Measurements from ENCODE around the gene TACC3. TPM values are rescaled to one million over a fixed set of nuclear protein-coding genes. Genes with fewer than 3 reads are reported as not detected.

Gene TACC3
- total RNA-seq, 4 donors from 2014 or later: 4.8 to 10.3 (median 5.1) TPM

DNA sequence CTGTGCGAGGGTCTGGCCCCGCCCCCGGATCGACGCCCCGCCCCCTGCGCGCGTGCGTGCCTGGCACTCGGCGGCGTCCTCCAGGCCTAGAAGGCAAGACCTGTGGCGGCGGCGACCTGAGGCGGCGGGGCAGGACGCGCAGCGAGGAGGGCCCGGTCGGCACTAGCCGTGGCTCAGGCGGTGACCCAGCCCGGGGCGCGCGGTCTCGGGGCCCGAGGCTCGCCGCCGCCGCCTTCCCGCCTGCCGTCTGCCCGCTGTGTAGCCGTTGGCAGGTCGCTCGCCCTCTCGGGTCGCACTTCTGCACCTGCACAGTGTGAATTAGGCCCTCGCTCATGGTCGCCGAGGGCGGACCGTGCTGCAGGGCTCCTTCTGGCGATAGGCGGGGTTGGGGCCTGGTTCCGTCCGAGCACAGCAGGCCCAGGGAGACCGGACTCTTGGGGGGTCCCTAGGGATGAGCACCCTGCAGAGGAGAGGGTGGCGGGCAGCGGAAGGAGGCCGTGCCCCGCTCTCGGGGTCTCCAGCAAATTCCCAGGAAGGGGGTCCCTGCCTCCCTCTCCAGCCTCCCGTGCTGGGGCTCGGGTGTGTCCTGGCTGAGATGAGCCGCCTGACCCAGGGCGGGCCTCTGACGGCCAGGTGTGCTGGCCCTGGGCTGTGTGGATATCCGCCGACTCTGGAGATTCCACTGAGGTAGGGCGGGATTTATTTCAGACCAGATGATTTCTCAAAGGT is 36.7 kb upstream of the TACC3 start:
- Histone ChIP-seq H3K36me3 (no peaks in the 10 kb centered on the region), H3K4me3 (replicated peaks in 1 of 3) (peak overlapping the region in 1 of 3 donors; percentile 59), H3K9me3 (no peaks in the 10 kb centered on the region), H3K27ac (peak overlapping the region; percentile 47 to 75 (median 74)), H3K4me1 (peaks cover 0 to 13% of the 10 kb centered on the region in 2 donors), H3K27me3 (no peaks in the 10 kb centered on the region)
- no peak for TF ChIP-seq POLR2A (IDR thresholded peaks at IDR 0.05)
- TF ChIP-seq, protein P1, sequence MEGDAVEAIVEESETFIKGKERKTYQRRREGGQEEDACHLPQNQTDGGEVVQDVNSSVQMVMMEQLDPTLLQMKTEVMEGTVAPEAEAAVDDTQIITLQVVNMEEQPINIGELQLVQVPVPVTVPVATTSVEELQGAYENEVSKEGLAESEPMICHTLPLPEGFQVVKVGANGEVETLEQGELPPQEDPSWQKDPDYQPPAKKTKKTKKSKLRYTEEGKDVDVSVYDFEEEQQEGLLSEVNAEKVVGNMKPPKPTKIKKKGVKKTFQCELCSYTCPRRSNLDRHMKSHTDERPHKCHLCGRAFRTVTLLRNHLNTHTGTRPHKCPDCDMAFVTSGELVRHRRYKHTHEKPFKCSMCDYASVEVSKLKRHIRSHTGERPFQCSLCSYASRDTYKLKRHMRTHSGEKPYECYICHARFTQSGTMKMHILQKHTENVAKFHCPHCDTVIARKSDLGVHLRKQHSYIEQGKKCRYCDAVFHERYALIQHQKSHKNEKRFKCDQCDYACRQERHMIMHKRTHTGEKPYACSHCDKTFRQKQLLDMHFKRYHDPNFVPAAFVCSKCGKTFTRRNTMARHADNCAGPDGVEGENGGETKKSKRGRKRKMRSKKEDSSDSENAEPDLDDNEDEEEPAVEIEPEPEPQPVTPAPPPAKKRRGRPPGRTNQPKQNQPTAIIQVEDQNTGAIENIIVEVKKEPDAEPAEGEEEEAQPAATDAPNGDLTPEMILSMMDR (IDR thresholded peaks at IDR 0.05): no peak
- no peak for DNase-seq
- WGBS, 2 donors: 8 to 88% methylated on average over 8 to 30 of the region's 66 CpGs
- intact Hi-C loops (cut with DNase I): no loop called here

DNA sequence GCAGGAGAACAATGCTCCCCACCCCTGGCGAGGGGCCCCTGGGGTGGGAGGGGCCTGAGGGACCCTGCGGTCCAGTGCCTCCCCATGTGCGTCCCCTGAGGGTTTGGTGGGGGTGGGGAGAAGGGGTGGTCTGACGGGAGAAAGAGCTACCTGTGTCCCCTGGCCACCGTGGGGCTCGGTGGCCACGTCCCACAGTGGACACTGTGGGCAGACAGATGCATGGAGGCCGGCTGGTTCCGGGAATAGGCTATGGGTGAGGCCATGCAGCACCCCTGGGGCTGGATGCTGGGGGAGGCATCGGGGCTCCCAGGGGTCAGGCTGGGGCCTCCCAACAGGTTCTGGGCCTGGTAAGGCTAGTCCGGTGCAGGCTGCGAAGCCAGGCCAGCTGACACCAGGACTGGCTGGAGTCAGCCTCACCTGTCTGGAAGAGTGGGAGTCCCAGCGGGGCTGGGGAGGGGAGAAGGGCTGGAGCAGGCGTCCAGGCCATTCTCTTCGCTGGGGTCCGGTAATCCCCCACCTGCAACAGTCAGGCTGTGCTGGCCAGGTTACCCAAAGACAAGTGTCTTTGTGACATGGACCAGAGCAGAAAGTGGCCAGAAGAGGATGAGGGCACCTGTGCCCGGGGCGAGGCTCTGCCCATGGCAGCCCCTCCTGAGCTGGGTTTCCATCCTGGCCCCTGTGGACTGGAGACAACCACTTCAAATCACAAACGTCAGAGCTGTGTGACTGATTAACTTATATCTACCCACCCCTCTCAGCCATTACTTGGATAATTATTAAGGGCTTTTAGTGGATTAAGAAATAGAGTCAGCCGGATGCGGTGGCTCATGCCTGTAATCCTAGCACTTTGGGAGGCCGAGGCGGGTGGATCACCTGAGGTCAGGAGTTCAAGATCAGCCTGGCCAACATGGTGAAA is 35.8 kb upstream of the TACC3 start:
- H3K4me3 ChIP-seq (replicated peaks in 1 of 3): no peak overlapping the region
- H3K27ac ChIP-seq: no peak overlapping the region
- H3K9me3 ChIP-seq: no peaks in the 10 kb centered on the region
- no peak for TF ChIP-seq POLR2A (IDR thresholded peaks at IDR 0.05)
- TF ChIP-seq, protein P1 (IDR thresholded peaks at IDR 0.05): no peak
- intact Hi-C loops (cut with DNase I): no loop called here
- peaks cover 0 to 13% of the 10 kb centered on the region in 2 donors for H3K4me1 ChIP-seq
- H3K36me3 ChIP-seq: no peaks in the 10 kb centered on the region
- no peak for DNase-seq
- 82 to 84% methylated on average over 10 to 21 of the region's 23 CpGs for WGBS, 2 donors
- no peaks in the 10 kb centered on the region for H3K27me3 ChIP-seq

DNA sequence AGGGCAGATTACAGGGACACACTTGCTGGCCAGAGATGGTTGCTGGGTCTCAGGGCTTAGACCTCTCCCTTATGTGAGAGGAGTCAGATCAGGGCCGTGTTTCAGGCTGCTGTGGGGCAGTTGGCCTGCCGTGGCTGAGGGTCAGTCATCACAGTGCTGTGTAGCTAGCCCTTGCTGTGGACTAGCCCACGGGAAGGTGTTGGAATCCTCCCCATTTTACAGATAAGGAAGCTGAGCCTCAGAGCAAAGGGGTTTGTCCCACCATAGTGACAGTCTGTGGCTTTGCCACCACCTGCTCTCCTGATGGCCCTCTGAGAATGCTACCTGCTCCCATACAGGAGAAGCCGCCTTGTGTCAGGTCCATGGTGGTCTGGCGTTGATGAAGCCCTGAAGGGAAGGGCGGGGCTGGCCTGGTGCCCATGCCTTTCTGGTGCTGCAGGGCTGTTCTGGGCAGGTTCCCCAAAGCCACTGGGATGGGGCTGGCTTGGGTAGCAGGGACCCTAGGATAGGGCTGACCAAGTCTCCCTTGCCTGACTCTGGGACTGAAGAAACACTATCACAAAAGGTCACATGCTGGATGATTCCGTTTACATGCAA is 34.8 kb upstream of the TACC3 start:
- Histone ChIP-seq H3K9me3 (no peaks in the 10 kb centered on the region), H3K4me3 (replicated peaks in 1 of 3) (no peak overlapping the region), H3K27me3 (no peaks in the 10 kb centered on the region), H3K36me3 (peaks cover 8% of the 10 kb centered on the region in 2 donors), H3K4me1 (peaks cover 0 to 13% of the 10 kb centered on the region in 2 donors), H3K27ac (no peak overlapping the region)
- WGBS, 2 donors: 71 to 77% methylated on average over 4 to 5 of the region's 7 CpGs
- TF ChIP-seq, protein P1 (IDR thresholded peaks at IDR 0.05): no peak
- TF ChIP-seq POLR2A (IDR thresholded peaks at IDR 0.05): no peak
- DNase-seq: no peak
- intact Hi-C loops (cut with DNase I): no loop called here

DNA sequence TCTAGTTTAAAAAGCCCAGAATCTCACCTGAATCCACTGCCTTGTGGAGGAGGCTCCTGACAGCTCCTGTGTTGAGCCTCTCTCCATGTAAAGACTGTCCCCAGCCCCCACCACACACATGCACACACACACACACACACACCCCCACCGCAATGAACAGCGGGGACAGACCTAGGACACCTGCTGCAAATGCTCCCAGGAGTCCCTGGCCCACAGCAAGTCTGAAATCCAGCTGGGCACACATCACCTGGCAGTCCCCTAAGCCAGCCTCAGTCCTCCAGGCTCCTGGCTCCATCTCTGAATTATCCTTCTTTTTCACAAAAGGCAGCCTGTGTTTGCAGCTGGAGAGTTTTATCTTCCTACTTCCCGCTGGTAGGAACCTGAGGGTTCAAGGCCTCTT is 30.6 kb upstream of the TACC3 start:
- Histone ChIP-seq H3K27me3 (no peaks in the 10 kb centered on the region), H3K27ac (no peak overlapping the region), H3K4me3 (replicated peaks in 1 of 3) (no peak overlapping the region), H3K4me1 (peaks cover 0 to 3% of the 10 kb centered on the region in 2 donors), H3K9me3 (no peaks in the 10 kb centered on the region), H3K36me3 (peaks cover 19 to 23% of the 10 kb centered on the region in 2 donors)
- 100% methylated on average over 3 of the region's 3 CpGs for WGBS, 2 donors
- DNase-seq: no peak
- intact Hi-C loops (cut with DNase I): loop anchor here (2.0 kb wide), 1 partner anchor 34 kb away; no protein-coding TSS in a partner anchor
- TF ChIP-seq, protein P1 (IDR thresholded peaks at IDR 0.05): no peak
- TF ChIP-seq POLR2A (IDR thresholded peaks at IDR 0.05): no peak
